HG03196 (cell line): ENCODE data around the gene KMT5C.

Source experiments
- ATAC-seq: cut with Tn5 transposase; IDR thresholded peaks from one replicate; pipeline ENCODE4 v1.9.1; 2021; ENCODE audit not compliant: unreplicated experiment

The KMT5C gene

DNA sequence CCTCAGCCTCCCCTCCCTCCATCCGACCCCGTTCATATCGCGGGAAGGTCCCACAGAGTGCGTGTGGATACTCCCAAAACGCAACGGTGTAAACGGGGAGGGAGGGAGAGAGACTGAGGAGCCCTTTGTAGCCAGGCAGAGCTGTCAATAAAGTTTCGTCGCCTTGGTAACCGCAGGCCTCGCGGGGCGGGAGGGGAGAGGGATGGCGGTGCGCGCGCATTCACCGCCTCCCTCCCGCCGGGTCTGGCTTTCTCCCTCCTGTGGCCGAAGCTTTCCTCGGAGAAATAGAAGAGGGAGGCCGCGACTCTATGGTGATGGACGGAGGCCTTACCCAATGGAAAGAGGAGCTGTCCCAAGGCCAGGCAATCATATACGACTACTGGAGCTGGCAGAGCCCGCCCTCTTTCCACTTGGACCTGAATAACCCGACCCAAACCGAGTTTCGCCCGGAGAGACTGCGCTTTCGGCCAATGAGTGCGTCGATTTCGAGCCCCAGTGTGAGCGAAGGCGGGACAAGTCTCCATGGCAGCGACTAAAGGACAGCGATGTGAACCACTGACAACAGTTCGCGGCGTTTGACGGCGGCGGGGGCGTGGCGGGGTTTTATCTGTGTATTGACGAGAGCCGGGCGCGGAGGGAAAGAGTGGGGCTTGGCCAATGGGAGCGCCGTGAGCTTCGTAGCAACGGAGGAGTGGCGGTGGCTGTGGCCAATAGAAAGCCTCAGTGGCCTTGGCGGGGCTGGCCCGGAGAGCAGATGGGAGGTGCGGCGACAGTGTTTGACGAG is at the start of gene KMT5C:
Gene KMT5C, plus strand, starts transcription at position 772 of the 784 bp plus-strand sequence. CDS start 2,061 bp downstream, outside the sequence.
- peak; percentile 82 for ATAC-seq

DNA sequence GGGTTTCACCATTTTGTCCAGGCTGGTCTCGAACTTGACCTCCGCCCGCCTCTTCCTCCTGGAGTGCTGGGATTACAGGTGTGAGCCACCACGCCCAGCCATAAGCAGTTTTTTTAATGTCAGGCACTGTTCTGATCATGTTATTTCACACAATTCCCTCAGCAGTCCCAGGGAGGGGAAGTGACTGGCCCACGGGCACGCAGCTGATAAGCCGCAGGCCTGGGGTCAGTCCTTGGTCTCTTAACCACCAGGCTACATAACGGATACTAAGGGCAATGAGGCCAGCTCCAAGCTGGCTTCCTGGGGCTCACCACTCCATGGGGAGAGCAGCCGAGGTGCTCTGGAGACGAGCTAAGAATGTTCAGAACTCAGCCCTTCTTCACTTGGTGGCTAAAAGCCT is 42.4 kb upstream of the KMT5C start:
- no peak for ATAC-seq

GRCh38 chr19:55299991-55300390 is 39.7 kb upstream of the KMT5C start:
- no peak for ATAC-seq

GRCh38 chr19:55300886-55301458 is 38.7 kb upstream of the KMT5C start:
- ATAC-seq: no peak

DNA sequence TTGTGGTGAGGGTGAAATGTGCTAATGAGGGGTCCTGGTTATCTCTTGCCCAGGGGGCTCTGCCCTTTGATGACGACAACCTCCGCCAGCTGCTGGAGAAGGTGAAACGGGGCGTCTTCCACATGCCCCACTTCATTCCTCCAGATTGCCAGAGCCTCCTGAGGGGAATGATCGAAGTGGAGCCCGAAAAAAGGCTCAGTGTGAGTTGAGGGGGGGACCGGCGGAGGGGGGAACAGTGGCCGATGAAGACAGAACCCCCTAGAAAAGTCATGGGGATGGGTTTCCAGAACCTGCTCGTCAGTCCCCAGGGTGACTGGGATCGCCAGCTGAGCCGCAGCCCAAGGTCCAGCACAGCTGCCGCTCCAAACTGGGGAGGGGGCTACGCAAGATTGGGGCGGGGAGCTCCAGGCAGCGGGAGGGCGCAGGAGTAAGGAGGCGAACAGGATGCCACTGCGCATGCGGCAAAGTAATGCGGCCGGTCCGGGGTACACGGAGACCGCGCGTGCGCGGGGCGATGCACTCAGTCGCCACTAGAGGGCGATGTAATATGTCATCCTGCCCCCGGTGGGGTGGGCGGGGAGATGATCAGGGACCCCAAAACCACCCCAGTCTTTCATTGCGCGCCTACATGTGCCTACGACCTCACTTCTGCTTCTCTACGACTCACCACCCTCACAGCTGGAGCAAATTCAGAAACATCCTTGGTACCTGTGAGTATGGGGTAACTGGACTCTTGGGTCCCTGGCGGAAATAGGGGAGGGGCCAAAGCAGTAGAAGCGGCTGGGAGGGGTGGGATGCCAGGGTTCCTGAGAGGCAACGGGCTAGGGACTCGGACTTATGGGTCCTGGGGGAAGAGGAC is 38.0 kb upstream of the KMT5C start:
- ATAC-seq: peak; percentile 45

DNA sequence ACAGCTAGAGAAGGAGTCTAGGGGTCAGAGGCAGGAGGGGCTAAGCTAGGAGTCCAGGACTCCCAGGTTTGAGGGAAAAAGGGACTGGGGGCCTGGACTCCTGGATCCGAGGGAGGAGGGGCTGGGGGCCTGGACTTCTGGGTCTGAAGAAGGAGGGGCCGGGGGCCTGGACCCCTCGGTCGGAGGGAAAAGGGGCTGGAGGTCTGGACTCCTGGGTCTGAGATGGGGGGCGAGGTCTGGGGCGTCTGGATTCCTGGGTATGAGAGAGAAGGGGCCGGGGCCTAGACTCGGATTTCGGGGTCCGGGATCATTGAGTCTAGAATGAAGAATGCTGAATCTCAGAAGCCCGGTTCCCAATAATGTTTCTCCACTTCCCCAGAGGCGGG is 37.4 kb upstream of the KMT5C start:
- ATAC-seq: no peak

DNA sequence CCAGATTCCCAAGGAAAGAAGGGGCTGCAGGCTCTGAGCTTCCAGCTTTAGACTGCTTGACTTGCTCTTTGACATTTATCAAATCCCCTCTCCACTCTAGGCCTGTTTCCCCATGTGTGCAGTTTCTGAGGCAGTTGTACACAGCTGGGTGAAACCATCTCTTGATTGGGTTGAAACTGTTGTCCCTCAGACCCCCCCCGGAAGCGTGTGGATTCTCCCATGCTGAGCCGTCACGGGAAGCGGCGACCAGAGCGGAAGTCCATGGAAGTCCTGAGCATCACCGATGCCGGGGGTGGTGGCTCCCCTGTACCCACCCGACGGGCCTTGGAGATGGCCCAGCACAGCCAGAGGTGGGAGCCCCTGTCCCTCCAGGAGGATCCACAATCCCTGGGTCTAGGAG is 36.2 kb upstream of the KMT5C start:
- no peak for ATAC-seq

DNA sequence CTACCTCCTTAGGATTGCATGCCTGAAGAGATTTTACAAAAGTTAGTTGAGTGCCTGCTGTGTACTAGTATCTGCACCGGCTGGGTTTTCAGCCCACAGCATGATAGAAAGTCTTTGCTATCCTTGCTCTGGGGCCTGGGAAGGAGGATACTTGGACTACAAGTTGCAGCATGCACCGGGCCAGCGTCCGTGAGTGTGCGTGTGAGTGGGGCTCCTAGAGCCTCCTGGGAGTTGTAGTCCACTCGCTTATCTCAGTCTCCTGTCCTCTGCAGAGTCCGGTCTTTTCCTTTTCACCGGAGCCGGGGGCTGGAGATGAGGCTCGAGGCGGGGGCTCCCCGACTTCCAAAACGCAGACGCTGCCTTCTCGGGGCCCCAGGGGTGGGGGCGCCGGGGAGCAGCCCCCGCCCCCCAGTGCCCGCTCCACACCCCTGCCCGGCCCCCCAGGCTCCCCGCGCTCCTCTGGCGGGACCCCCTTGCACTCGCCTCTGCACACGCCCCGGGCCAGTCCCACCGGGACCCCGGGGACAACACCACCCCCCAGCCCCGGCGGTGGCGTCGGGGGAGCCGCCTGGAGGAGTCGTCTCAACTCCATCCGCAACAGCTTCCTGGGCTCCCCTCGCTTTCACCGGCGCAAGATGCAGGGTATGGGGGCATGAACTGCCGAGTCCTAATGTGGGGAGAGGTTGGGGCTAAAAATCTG is 35.2 kb upstream of the KMT5C start:
- no peak for ATAC-seq

- ATAC-seq: no peak
These were observed 34.7 kb upstream of the KMT5C start for GRCh38 chr19:55304980-55305379.

DNA sequence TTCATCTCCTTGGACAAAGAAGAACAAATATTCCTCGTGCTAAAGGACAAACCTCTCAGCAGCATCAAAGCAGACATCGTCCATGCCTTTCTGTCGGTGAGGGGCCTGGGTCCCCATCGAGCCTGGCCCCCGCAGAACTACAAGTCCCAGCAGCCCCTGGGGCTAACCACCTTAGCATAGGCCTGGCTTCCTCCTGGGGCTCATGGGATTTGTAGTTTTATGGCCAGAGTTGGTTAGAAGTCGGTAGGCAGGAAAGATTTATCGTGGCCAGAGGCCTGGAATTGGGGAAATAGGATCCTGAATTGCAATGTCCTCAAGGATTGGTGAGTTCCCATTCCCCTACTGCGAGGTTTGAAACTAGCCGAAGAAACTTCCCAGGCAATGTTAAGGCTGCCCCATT is 34.2 kb upstream of the KMT5C start:
- no peak for ATAC-seq

- ATAC-seq: no peak
These were observed 33.6 kb upstream of the KMT5C start for GRCh38 chr19:55305983-55306562.

- no peak for ATAC-seq
These were observed 33.0 kb upstream of the KMT5C start for GRCh38 chr19:55306712-55307111.

DNA sequence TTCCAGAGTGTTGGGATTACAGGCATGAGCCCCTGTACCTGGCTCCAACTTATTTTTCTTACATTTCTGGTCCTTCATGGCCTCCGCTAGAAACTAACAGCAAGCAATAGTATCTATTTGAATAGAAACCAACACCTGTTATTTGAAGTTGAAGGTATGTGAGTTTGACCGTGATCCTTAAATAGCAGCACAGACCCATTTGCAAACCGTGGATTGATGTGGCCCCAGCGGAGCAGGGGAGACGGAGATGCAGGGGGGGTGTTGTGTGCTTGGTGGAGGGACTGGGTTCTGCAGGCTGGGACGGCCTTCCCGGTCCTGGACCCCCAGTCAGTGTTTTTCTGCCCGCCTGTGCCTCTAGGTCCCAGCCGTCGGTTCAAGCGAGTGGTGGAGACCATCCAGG is 31.4 kb upstream of the KMT5C start:
- ATAC-seq: no peak

DNA sequence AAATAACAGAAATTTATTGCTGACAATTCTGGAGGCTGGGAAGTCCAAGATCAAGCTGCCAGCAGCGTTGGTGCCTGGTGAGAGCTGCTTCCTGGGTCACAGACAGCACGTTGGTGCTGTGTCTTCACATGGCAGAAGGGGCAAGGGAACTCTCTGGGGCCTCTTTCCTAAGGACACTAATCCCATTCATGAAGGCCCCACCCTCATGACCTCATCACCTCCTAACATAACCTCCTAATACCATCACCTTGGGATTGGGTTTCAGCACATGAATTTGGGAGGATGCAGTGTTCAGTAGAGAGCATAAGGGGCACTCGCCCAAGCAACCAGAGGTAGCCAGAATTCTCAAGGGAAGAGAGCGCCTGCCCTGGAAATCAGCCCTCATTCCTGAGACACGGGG is 30.2 kb upstream of the KMT5C start:
- no peak for ATAC-seq

- no peak for ATAC-seq
These were observed 29.2 kb upstream of the KMT5C start for GRCh38 chr19:55310498-55310897.

GRCh38 chr19:55311397-55311796 is 28.3 kb upstream of the KMT5C start:
- no peak for ATAC-seq

GRCh38 chr19:55311797-55312196 is 27.9 kb upstream of the KMT5C start:
- ATAC-seq: no peak

DNA sequence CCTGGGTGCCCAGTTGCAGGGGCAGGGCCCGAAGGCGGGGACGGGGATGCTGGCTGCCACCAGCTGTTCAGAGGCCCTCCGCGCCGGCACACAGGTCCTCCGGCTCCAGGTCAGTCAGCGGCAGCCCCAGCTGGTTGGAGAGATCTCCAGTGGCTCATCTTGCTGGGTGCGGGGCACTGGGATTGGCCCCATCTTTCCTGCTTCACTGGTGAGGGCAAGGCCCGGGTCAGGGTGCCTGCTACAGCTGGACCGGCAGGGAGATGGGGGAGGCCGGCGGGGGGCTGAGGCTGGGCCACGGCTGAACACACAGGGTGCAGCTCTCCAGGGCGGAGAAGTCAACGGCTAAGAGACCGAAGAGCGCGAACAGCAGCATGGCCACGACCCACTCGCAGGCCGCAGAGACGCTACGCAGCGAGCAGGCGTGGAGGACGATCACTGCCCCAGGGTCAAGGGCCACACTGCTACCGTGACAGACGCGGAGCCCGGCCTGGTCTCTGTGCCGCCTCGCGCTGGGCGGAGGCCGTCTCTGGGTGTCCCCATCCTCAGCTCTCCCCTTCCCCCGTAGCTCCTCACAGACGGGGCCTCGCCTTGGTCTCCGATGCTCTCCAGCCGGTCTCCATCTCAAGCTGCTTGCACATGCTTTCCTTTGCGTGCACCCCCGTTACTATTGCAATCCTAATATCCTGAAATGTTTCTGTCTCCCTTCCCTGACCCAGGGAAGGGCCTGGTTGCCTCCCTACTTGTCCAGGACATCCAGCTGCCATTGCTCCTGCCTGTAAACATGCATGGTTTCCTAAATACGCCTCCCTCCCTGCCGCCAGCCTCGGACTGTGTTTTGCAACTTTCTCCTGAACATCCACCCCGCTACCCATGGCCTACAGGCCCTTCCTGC is 26.8 kb upstream of the KMT5C start:
- no peak for ATAC-seq

DNA sequence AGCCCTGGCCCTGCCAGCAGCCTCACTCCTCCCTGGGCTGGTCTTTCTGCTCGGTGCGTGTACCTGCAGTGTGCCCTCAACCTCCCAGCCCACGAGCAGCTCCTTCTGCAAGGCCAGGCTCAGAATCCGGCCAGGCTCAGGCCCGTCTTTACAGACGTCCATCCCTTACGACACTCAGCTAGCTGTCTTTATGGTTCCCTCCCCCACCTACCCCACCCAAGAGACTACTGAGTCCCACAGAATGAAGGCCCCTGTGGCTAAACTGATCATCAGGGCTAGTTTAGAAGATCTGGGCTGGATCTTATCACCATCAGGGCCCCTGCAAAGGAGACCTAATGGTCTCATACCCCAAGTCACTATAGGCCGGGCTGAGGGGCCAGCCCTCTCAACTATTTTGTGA is 25.3 kb upstream of the KMT5C start:
- ATAC-seq: no peak

DNA sequence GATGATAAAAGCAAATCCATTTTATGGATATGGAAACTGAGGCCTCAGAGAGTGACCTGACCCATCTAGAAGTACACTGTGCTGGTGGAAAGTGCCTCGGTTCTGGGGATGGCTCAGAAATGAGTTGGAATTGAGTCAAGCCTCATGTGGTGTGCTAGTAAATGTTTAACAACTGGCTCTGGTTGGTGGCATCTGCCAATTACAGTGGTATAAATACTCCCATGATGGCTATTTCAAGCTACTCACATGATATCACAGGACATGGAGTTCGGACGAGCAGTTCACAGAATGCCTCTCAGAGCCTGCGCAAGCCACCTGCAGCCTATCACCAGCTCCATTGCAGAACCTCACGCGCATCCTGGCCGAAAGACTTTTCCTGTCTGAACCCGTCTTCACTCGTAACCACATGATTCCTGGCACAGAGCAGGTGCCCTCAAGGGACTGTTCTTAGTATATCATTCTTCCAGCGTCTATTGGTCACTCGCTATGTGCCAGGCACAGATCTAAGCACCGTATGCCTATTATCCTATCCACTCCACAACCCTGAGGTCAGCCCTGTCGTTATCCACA is 23.6 kb upstream of the KMT5C start:
- no peak for ATAC-seq
